IPS-NIHi11 (cell line): Measurements from ENCODE around the gene HSPB2.
"Not testable (repeated sequence)": the region's sequence is repeated elsewhere in the genome, so short reads cannot be mapped to it uniquely, and the experiment has no call there.

Experiments used
- DNase-seq: peaks from one replicate; pipeline ENCODE4 v3.0.0; 2012; ENCODE audit warnings: mixed read lengths, low spot score

Gene HSPB2

GRCh38 chr11:111913997-111914396, 1.5 kb downstream of the HSPB2 start:
- no peak for DNase-seq

- DNase-seq, result no peak
Measured at GRCh38 chr11:111916768-111917167, 4.2 kb downstream of the HSPB2 start.

DNA sequence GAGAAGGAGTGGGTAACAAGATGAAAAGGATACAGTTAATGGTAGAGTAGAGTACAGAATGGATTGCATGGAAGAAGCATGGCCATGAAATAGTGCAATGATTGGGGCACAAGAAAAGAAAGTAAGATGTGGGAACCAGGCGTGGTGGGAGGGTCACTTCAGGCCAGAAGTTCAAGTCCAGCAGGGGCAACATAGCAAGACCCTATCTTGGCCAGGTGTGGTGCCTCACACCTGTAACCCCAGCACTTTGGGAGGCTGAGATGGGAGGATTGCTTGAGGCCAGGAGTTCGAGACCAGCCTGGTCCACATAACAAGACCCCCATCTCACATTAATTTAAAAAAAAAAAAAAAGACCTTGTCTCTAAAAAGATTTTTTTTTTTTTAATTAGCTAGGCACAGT, 4.8 kb downstream of the HSPB2 start:
- DNase-seq, result no peak

GRCh38 chr11:111917788-111918187, 5.3 kb downstream of the HSPB2 start:
- DNase-seq, result no peak

DNA sequence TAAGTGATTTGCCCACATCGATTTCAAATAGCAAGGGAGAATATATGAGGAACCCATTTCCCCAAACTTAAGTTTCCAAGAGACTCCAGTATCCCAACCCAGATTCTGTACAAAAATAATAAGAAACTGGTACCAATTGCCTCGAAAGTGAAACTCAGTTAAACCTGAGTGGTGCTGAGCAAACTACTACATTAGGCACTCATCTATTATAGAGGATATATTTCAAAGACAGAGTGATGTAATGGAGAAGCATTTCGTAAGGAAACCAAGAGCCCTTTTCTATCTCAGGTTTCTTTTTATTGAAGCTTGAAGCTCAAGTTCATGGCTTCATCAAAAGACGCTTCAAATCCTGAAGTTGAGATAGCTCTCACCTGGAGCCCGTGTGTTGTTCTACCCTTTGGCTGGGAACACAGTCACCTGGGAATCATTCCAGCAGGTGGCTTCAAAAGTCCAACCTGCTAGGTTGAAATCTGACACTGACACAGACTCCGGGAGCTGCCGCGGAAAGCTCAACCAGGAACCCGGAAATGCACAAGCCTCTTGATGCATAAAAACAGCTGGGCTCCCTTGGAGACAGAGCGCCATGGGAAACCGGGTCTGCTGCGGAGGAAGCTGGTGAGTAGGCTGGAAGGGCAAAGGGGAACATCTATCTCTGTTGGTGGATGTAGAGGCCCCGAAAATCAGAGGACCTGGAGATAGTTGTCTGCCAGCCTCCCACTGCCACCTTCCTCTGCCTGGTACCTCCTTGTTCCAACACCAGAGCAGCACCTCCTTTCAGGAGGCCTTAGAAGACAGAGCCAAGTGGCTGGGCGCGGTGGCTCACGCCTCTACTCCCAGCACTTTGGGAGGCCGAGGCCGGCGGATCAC, 6.1 kb downstream of the HSPB2 start, which contains the start of gene C11orf52:
C11orf52 (plus strand) TSS at position 524 of the 867 bp plus-strand sequence; CDS start at position 584, 60 bp downstream.
- DNase-seq, result peak; percentile 84

GRCh38 chr11:111920908-111921307, 8.4 kb downstream of the HSPB2 start:
- DNase-seq, result no peak

GRCh38 chr11:111921541-111922230, 9.2 kb downstream of the HSPB2 start:
- no peak for DNase-seq

GRCh38 chr11:111922803-111923202, 10.3 kb downstream of the HSPB2 start:
- no peak for DNase-seq

DNA sequence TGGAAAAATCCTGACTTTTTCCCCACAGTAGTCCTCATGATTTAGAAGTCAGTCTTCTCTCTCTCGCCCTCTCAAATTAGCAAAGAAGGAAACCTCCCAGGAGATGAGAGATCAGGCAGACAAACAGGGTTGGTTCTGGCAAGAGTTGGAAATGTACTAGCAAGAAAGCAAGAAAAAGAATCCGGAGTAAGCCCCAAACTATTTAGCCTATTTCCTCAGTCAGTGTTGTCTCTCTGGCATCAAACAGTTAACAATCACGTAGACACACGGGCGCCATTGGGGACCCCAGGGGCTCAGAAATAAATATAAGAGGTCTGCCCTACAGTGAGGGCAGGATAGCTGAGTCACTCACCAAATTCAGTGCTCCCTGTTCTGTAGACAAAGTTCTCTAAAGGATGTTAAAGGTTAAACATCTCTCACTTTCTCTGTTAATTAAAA, 10.8 kb downstream of the HSPB2 start:
- no peak for DNase-seq

DNA sequence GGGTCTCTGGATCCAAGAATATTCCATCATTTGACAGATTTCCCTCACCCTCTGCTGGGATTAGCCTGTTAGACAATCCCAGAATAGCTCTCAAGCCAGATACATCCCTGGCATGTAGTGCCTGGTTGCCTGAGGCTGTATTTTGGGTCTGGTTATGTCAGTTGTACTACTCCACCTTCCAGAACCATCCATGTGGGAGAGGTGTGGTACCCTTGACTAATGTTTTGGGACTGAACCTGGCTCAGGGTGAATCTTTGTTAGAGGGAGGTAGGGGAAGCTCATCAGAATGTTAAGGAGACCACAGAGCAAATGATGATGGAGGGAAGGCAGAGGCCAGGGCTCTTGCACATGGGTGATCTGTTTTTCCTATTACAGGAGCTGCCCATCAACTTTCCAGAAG, 11.4 kb downstream of the HSPB2 start:
- DNase-seq, result no peak

GRCh38 chr11:111925953-111926352, 13.4 kb downstream of the HSPB2 start:
- no peak for DNase-seq

- DNase-seq, result peak; percentile 96
Measured at GRCh38 chr11:111926505-111927391, 14.2 kb downstream of the HSPB2 start.

DNA sequence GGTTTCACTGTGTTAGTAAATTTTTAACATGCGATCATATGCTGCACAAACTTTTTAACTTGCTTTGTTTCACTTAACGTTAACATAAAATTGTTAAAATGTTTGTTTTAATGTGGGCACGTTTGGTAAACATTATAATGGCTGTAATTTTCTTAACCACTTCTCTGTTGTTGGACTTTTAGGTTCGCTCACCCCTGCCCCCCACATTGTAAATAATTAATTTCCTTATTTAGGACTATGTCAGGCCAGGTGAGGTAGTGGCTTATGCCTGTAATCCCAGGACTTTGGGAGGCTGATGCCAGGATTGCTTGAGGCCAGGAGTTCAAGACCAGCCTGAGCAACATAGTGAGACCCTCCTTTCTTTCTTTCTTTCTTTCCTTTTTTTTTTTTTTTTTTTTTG, 17.9 kb downstream of the HSPB2 start:
- DNase-seq, result no peak

DNA sequence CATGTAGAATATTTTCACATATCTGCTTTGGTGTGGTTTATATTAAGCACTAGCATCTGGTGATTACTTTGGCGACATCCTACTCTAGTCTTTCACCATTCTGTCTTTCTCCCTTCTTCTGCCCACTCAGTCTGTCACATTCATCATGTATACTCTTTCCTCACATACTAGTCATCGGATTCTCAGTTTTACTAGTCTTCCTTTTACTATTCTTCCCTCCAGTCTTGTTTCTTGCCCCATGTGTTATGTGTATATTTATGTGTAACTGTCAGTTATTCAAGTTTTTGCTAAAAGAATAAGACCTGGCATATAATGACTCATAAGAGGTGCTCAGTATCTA, 20.0 kb downstream of the HSPB2 start:
- no peak for DNase-seq

DNA sequence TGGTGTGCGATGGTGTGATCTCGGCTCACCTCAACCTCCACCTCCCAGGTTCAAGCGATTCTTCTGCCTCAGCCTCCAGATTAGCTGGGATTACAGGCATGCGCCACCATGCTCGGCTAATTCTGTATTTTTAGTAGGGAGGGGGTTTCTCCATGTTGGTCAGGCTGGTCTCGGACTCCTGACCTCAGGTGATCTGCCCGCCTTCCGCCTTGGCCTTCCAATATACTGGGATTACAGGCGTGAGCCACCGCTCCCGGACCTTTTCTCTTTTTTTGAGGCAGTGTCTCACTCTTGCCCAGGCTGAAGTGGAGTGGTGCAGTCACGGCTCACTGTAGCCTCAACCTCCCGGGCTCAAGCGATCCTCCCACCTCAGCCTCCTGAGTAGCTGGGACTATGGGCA, 20.6 kb downstream of the HSPB2 start:
- DNase-seq, result not testable (repeated sequence)

DNA sequence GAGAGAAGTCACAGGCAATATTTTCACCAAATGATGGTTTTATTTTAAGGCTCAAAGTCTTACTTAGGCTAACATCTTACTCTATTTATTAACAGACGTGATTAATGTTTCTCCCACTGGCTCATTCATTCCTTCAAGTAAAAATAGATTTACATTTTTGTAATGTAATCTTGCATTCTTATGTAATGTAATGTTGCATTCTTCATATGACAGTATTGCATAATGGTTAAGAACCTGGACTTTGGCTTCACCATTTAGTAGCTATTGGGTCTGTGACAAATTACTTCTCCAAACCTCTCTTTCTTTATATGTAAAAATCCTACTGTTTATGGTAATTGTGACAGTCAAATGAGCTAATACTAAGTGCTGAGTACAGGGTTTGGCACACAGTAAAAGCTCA, 21.3 kb downstream of the HSPB2 start:
- DNase-seq, result no peak

- no peak for DNase-seq
Measured at GRCh38 chr11:111934306-111934705, 21.8 kb downstream of the HSPB2 start.

DNA sequence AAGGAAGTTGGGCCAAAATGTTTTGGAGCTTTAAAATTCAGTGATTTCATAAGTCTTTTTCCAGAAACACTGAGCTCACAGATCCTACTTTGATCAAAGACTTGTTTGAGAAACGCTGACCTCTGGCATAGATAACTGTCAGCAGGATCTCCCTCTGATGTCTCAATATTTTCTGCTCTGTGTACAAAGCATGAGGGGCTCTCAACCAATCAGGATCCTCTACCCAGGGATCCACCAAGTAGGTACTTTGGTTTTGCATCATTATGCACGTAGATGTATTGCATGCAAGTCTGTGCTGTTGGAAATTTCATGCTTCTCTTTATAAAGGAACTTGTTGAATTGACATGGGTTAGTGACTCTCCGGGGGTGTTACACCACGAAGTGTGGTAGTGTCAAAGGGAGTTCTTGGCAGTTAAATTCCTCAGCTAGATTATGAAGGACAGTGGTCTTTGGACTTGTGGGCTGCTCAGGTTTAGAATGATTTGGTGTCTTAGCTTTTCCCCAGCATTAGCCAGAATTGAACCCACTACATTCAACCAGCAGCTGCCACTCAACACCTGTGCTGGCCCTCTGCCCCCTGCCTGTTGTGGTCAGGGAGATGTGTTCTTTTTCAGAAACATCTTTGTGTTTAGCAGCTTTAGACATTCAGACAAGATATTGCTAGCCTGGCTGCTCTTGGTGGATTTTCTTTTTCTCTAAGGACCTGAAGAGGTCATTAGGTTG, 22.9 kb downstream of the HSPB2 start:
- DNase-seq, result no peak

GRCh38 chr11:111936040-111936540, 23.6 kb downstream of the HSPB2 start:
- DNase-seq, result no peak

GRCh38 chr11:111937461-111937769, 24.9 kb downstream of the HSPB2 start:
- no peak for DNase-seq

DNA sequence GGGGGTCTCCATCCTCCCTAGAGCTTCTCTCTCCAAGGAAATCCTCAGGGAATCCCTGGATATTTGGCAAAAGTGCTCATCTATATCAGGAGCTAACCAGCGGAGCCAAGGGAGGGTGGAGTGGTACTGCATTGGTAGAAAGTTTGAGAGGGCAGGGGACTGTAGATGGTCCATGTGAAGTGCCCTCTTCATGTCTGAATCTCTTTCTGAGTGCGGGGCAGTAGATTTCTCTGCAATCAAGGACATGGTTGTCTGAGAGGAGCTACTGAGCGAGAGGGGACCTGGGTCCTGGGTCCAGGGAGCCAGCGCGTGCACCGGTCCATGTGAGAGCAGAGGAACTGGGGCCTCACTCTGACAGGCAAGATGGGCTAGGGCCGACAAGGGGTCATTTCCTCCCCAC, 25.3 kb downstream of the HSPB2 start:
- no peak for DNase-seq

DNA sequence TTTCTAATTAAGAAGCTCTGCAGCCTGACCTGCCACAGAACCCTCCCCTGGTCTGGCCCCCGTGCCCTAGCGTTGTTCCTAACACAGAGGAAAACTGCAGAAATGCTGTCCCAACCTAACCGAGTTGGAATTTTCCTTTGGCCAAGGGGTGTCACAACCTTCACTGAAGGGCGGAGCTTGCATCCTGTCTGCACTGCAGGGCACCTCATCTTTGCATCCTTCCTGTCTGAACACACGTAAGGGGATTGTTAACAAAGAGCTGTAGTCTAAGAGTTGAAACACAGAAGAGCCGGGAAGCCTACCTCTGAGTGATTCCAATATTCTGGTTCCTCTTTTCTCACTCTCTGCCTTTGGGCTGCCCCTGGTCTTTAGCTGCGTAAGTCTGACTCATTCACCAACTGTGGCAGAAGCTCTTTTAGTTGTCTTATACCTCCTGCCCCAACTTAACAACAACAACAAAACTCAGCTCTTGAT, 26.2 kb downstream of the HSPB2 start:
- DNase-seq, result no peak
